ACHN (cell line): Measurements from ENCODE around the gene FAM53B.

Experiments used
- DNase-seq: peaks from one replicate; pipeline ENCODE4 v3.0.0-alpha.2; 2015
- in situ Hi-C: cut with HindIII; loops from 2 replicates; pipeline ENCODE4 v1.10.0; 2017; ENCODE audit warnings: low sequenced_read_pairs, low pct_ligation_motif_present, low pct_unique_long_range_greater_than_20kb

FAM53B gene

GRCh38 chr10:124701881-124702656, 42.1 kb downstream of the FAM53B start:
- in situ Hi-C loops: no loop called here
- DNase-seq: no peak

GRCh38 chr10:124701435-124701834, 42.7 kb downstream of the FAM53B start:
- no peak for DNase-seq
- in situ Hi-C loops: no loop called here

GRCh38 chr10:124701038-124701365, 43.2 kb downstream of the FAM53B start:
- in situ Hi-C loops: no loop called here
- DNase-seq: no peak

- DNase-seq: no peak
- in situ Hi-C loops: no loop called here
Observed at GRCh38 chr10:124700293-124701037, 43.7 kb downstream of the FAM53B start.

- DNase-seq: no peak
- in situ Hi-C loops: no loop called here
Observed at GRCh38 chr10:124699471-124700292, 44.5 kb downstream of the FAM53B start.

- in situ Hi-C loops: no loop called here
- DNase-seq: no peak
Observed at GRCh38 chr10:124698545-124699469, 45.4 kb downstream of the FAM53B start.

GRCh38 chr10:124697837-124698544, 46.2 kb downstream of the FAM53B start:
- in situ Hi-C loops: no loop called here

GRCh38 chr10:124697443-124697836, 46.7 kb downstream of the FAM53B start:
- peak; percentile 19 for DNase-seq
- in situ Hi-C loops: no loop called here

More at GRCh38 chr10:124697837-124698544, 46.2 kb downstream of the FAM53B start:
- no peak for DNase-seq

GRCh38 chr10:124696446-124697392, 47.5 kb downstream of the FAM53B start:
- no peak for DNase-seq
- in situ Hi-C loops: no loop called here

GRCh38 chr10:124695259-124695658, 48.9 kb downstream of the FAM53B start:
- no peak for DNase-seq
- in situ Hi-C loops: no loop called here

- in situ Hi-C loops: no loop called here
- no peak for DNase-seq
Observed at GRCh38 chr10:124694481-124695220, 49.5 kb downstream of the FAM53B start.

- no peak for DNase-seq
- in situ Hi-C loops: no loop called here
Observed at GRCh38 chr10:124693801-124694416, 50.3 kb downstream of the FAM53B start.

- in situ Hi-C loops: no loop called here
- no peak for DNase-seq
Observed at GRCh38 chr10:124693396-124693795, 50.8 kb downstream of the FAM53B start.

GRCh38 chr10:124692100-124692446, 52.1 kb downstream of the FAM53B start:
- no peak for DNase-seq
- in situ Hi-C loops: no loop called here

GRCh38 chr10:124691421-124692099, 52.6 kb downstream of the FAM53B start:
- in situ Hi-C loops: no loop called here
- no peak for DNase-seq
